Measurements from ENCODE around the gene PRELP.

- no peak for TF ChIP-seq CTCF (IDR thresholded peaks at IDR 0.05 in 8 of 11, conservative IDR thresholded peaks at IDR 0.05 in 3 of 11)
- TF ChIP-seq POLR2A (IDR thresholded peaks at IDR 0.05): no peak
Observed at GRCh38 chr1:203528976-203529835, 53.6 kb downstream of the PRELP start.

Measured in spleen (tissue), 7 donors.